GM19395 (cell line): ENCODE measurements around the gene LRMDA.

Experiments used
- ATAC-seq: cut with Tn5 transposase; IDR thresholded peaks from one replicate; pipeline ENCODE4 v1.9.1; 2021; ENCODE audit warnings: mild to moderate bottlenecking, moderate library complexity; ENCODE audit not compliant: unreplicated experiment

The LRMDA gene

GRCh38 chr10:75803121-75803520 is 371.7 kb downstream of the LRMDA start:
- no peak for ATAC-seq

DNA sequence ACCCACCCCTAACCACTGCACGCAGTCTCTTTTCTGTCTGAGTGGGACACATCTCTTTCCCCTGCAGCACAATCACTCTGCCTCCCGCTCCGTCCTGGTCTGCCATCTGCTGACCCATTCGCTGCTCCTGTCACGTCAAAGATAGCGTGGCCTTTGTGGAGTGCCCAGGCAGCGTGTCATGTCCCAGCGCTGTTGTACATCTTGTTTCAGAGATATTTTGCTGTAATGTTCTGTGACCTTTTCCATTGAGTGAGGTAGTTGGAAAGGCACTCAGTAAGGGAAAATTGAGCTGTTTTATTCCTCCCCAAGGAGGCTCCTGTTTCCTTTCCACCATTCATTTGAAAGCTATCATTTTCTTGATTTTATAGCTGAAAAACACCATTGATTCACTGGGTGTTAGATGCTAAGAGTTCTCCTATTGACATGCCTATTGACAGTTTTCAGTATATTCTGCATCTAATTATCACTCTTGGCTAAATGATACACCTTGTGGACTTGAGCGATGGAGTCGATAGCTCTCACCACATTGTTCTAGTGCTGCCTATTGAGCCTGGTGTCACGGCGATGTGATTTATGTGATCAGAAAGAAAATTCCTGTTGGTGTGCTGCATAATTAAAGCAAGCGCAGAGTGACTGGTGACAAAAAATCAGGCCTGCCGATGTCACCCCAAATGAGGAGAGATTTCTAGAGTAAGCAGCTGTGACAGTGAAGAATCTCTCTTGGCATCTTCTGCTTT is 372.6 kb downstream of the LRMDA start:
- ATAC-seq: no peak

DNA sequence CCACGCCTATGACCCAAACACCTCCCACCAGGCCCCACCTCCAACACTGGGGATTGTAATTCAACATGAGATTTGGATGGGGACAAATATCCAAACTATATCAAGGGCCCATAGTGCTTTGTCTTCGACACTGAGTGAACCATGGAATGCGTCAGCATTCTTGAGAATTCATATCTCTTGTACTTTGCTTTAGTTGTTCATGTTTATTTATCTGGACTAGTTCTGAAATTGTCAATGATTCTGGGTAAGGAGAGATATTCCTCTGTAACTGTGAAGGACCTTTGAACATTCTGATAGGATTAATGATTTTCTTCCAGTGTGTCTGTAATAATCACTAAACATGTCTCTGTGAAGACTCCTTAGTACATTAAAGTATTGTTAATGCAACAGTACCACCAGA is 374.8 kb downstream of the LRMDA start:
- no peak for ATAC-seq

- ATAC-seq: no peak
Observed at GRCh38 chr10:75807456-75807855, 376.0 kb downstream of the LRMDA start.

DNA sequence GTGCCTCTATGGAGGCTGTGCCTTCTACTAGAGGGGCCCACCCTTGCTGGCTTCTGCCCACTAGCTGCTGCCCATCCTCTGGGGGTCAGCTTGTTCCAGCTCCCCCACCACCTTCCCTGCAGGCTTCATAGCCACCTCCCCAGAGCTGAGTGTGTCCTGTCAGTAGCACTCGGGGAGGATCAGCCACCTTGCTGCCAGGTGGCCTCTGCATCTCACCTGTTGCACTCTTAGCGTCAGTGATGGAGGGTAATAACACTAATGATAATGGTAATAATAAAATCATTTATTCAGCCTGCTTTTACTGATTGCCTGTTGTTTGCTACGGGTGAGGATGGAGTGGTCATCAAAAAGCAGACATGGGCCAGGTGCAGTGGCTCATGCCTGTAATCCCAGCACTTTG is 377.6 kb downstream of the LRMDA start:
- ATAC-seq: no peak

DNA sequence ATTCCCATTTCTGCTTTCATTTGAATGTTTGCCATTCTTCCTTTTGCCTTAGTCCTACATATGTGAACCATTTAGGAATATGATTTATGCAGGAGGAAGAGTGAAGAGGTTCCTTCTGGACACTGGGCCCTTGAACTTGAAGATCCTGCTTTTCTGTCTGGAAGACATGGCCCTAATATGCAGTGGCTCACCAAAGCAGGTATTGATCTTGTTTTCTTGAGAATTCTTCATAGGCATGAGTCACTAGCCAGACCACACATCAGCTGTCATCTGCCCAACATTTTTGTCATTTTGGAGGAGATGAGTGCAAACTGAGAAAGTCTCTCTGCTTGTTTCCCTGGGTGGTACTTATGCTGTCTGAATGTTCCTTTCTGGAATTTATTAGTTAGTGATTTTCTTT is 382.6 kb downstream of the LRMDA start:
- ATAC-seq: no peak

GRCh38 chr10:75815066-75815465 is 383.6 kb downstream of the LRMDA start:
- ATAC-seq: no peak

GRCh38 chr10:75817198-75817597 is 385.8 kb downstream of the LRMDA start:
- ATAC-seq: no peak

- ATAC-seq: no peak
Observed at GRCh38 chr10:75818552-75818951, 387.1 kb downstream of the LRMDA start.

- ATAC-seq: no peak
Observed at GRCh38 chr10:75825235-75825634, 393.8 kb downstream of the LRMDA start.

DNA sequence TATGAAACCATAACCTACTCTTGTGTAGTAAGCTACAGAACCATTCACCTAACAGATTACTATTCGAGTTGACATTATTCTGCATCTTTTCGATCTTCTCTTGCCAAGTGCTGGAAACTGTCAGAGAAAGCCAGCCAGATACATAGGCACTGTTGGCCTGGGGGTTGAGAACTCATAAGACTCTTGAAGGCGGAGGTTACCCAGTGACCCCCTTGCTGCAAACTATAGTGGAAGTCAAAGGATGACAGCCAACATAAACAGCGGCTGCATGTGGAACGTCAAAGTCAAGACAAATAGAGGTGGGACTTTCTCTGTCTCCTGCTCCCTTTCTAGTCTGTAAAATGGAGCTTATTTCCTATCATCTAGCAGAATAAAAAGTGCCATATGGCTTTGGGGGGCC is 394.2 kb downstream of the LRMDA start:
- no peak for ATAC-seq

- ATAC-seq: no peak
Observed at GRCh38 chr10:75826846-75827245, 395.4 kb downstream of the LRMDA start.

DNA sequence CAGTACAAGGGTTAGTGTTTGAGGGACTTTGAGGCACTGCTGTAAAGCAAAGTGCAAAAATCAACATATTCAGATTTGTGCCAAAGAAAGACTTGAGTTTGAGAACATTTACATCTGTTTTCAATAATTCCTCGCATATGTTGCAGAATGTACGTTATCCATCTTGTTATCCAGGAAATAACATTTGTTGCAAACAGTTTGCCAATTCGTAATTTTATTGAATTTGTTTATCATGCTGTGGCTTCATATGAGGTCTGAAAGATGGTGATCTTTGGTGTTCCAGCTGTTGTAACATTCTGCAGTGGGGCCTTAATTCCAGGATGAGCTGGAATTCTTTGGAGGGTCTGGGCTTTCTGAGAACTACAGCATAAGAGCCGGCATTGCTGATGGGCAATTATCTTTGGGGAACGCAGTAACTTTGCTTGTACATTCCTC is 396.2 kb downstream of the LRMDA start:
- ATAC-seq: no peak

GRCh38 chr10:75828413-75828812 is 397.0 kb downstream of the LRMDA start:
- no peak for ATAC-seq

GRCh38 chr10:75836064-75836463 is 404.6 kb downstream of the LRMDA start:
- ATAC-seq: no peak

DNA sequence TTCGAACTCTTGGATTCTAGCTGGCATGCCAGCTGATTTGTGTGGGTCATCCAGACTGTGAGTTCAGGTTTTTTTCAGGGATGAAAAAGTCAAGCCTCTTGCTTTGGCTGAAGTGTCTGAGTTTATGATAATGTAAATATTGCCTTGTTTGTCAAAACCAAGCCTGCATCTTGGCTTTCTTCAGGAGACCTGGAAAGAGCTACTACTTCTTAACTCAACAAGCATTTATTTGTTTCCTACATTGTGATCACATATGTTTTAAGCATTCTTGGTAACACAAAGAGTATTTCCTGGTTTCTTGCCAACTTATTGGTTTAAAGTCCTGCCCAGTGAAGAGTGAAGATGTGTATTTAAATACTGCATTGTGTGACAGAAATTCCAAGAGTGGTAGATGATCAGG is 407.1 kb downstream of the LRMDA start:
- ATAC-seq: no peak

DNA sequence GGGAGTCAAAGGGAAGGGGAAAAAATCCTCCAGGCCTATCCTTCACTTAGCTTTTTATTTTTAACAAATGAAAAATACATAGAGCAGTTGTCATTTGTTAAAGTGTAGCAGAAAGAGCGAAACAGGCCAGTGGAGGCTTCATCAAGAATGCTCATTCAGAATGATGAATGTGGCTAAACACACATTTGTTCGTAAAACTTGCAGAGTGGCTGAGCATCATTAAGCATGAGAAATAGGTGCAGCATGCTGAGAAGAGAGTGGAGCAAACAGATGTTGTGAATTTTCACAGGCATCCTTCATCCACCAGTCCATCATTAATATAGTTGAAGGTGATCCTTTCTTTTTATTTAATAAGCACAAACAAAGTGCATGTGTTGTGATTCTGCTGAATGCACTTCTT is 407.6 kb downstream of the LRMDA start:
- no peak for ATAC-seq

DNA sequence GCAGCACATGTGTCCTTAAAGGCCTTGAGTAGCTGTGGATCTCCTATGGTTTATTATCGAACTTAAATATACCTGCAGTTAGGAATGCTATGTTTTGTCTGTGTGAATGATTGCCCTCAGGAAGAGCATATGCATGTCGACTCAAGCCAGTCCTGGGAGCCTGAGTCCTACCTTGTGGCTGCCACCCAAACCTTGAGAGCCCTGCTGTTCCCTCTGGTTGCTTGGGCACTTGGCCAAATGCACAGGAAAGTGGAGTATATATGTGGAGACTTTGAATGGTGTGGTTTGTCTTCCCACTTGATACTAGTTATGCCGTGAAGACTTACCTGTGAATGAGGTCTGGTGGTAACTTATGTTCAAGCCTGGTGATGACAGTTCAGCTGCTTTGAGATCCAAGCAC is 409.8 kb downstream of the LRMDA start:
- ATAC-seq: no peak

DNA sequence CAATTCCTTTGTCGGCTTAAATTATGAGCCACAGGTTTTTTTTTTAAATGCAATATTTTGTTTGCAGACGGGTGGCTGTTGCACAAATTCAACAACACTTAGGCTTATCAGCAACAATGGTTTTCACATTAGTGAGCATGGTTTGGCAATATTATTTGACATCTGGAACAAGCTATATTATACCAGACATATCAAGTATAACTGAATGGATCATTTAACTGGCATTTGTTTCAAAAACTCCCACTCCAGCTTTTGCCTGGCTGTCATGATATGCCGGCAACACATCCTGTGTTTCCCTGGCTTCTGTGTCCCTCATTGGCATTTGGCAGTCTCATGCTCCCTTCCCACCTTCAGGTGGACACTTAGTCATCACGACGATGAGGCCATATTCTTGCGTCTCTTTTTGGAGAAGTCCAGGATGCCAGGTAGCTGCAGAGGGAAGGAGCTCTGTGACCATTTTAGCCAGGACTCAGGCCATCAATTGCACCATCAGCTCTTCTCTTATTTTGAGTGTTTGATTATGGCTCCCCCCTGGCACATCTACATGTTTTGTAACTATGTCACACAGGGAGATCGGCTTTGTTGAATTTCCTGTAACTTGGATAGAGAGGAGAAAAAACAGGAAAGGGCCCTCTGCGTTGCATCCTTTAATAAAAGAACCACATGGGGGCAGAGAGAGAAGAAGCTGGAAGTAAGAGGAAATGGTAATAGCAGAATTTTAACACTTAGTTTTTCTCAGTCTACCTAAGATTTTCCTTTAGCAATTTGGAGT is 413.9 kb downstream of the LRMDA start:
- no peak for ATAC-seq

DNA sequence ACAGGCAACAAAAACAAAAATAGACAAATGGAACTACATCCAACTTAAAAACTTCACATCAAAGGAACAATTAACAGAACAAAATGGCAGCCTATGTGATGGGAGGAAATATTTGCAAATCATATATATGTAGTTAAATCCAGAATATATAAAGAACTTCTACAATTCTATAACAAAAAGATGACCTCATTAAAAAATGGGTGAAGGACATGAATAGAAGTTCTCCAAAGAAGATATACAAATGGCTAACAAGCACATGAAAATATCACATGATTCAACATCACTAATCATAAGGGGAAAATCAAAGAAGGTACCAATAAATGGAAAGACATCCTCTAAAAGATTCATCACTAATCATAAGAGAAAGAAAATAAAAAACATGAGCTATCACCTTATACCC is 416.1 kb downstream of the LRMDA start:
- no peak for ATAC-seq

- no peak for ATAC-seq
Observed at GRCh38 chr10:75851580-75852345, 420.3 kb downstream of the LRMDA start.
